GM18505 (cell line): ENCODE results near the gene TASP1.

Experiments
- ATAC-seq: cut with Tn5 transposase; IDR thresholded peaks from one replicate; pipeline ENCODE4 v1.9.1; 2021; ENCODE audit not compliant: unreplicated experiment
- POLR2A ChIP-seq: IDR thresholded peaks from 4 replicates; pipeline ENCODE4 v1.6.1; 2011; ENCODE audit warnings: borderline replicate concordance; ENCODE audit not compliant: insufficient read depth, insufficient read length; ENCODE audit errors: extremely low read depth

The TASP1 gene

GRCh38 chr20:13412806-13413445 is 225.8 kb downstream of the TASP1 start:
- no peak for TF ChIP-seq POLR2A
- no peak for ATAC-seq

- no peak for TF ChIP-seq POLR2A
- ATAC-seq = no peak
Observed at GRCh38 chr20:13404293-13404692, 234.4 kb downstream of the TASP1 start.

- ATAC-seq = no peak
- no peak for TF ChIP-seq POLR2A
Observed at GRCh38 chr20:13403453-13403852, 235.3 kb downstream of the TASP1 start.

- ATAC-seq = no peak
- no peak for TF ChIP-seq POLR2A
Observed at GRCh38 chr20:13402986-13403385, 235.7 kb downstream of the TASP1 start.

- ATAC-seq = no peak
Observed at GRCh38 chr20:13402171-13402760, 236.5 kb downstream of the TASP1 start.

GRCh38 chr20:13401596-13401995 is 237.1 kb downstream of the TASP1 start:
- ATAC-seq = no peak
- no peak for TF ChIP-seq POLR2A

More at GRCh38 chr20:13402171-13402760, 236.5 kb downstream of the TASP1 start:
- TF ChIP-seq POLR2A = no peak

- ATAC-seq = no peak
- TF ChIP-seq POLR2A = no peak
Observed at GRCh38 chr20:13400453-13400852, 238.3 kb downstream of the TASP1 start.

- no peak for TF ChIP-seq POLR2A
- no peak for ATAC-seq
Observed at GRCh38 chr20:13397300-13397724, 241.4 kb downstream of the TASP1 start.

- no peak for TF ChIP-seq POLR2A
- ATAC-seq = no peak
Observed at GRCh38 chr20:13396826-13397225, 241.9 kb downstream of the TASP1 start.

GRCh38 chr20:13396022-13396421 is 242.7 kb downstream of the TASP1 start:
- TF ChIP-seq POLR2A = no peak
- ATAC-seq = no peak

- no peak for ATAC-seq
- no peak for TF ChIP-seq POLR2A
Observed at GRCh38 chr20:13395232-13395631, 243.5 kb downstream of the TASP1 start.

GRCh38 chr20:13392391-13392790 is 246.3 kb downstream of the TASP1 start:
- no peak for ATAC-seq

GRCh38 chr20:13389115-13389514 is 249.6 kb downstream of the TASP1 start:
- no peak for TF ChIP-seq POLR2A
- no peak for ATAC-seq

More at GRCh38 chr20:13392391-13392790, 246.3 kb downstream of the TASP1 start:
- TF ChIP-seq POLR2A = no peak

GRCh38 chr20:13384132-13384531 is 254.6 kb downstream of the TASP1 start:
- no peak for ATAC-seq
- TF ChIP-seq POLR2A = no peak
